Prostate gland (tissue), 2 donors: ENCODE data around the gene ADAMTSL1.

Experiments used
- CTCF ChIP-seq, 4 experiments: fragments of 200-600 bp in 2 of 4; fragments of 450-650 bp in 2 of 4; sonication (generic) in 2 of 4; IDR thresholded peaks; 1 replicate in 3 of 4; 2 replicates in 1 of 4; pipeline ENCODE4 v1.5.1; 2016 to 2019; ENCODE audit warnings: antibody characterized with exemption in 4 of 4, mild to moderate bottlenecking in 2 of 4, moderate library complexity in 2 of 4
- POLR2A ChIP-seq: fragments of 450-650 bp; IDR thresholded peaks from one replicate; pipeline ENCODE4 v1.6.1; 2016; ENCODE audit warnings: antibody characterized with exemption, mild to moderate bottlenecking
- POLR2AphosphoS5 ChIP-seq: sonication (generic); formaldehyde crosslinking; IDR thresholded peaks from one replicate; pipeline ENCODE4 v1.6.1; 2017; ENCODE audit warnings: antibody characterized with exemption

GRCh38 chr9:18543406-18544192 lies 69.6 kb downstream of the ADAMTSL1 start:
- TF ChIP-seq CTCF (IDR thresholded peaks at IDR 0.05) (no peak), POLR2A (no peak), POLR2AphosphoS5 (no peak)
